H9 (cell line): ENCODE measurements around the gene HS6ST1. TPM values are rescaled to one million over a fixed set of nuclear protein-coding genes. Genes with fewer than 3 reads are reported as not detected.

Experiments used
- DNase-seq: peaks from one replicate; pipeline ENCODE4 v3.0.0-alpha.2; 2017
- H2AFZ ChIP-seq: one replicate; pipeline ENCODE4 v1.6.1; 2013; ENCODE audit warnings: mild to moderate bottlenecking, low read length, control low read depth, moderate library complexity
- H2AK5ac ChIP-seq: 2 replicates; pipeline ENCODE4 v1.6.1; 2013; ENCODE audit warnings: low read length, control low read depth, mixed read lengths; ENCODE audit not compliant: insufficient read length
- H2BK120ac ChIP-seq: one replicate; pipeline ENCODE4 v1.6.1; 2013; ENCODE audit warnings: low read depth, mild to moderate bottlenecking, low read length, control low read depth, inconsistent platforms; ENCODE audit not compliant: poor library complexity, severe bottlenecking
- H2BK12ac ChIP-seq: 2 replicates; pipeline ENCODE4 v1.6.1; 2013; ENCODE audit warnings: low read length, control low read depth, mixed read lengths, low read depth; ENCODE audit not compliant: insufficient read length
- H2BK15ac ChIP-seq: 2 replicates; pipeline ENCODE4 v1.6.1; 2013; ENCODE audit warnings: low read depth, low read length, control low read depth
- H2BK20ac ChIP-seq: one replicate; pipeline ENCODE4 v1.6.1; 2013; ENCODE audit warnings: low read depth, mild to moderate bottlenecking, low read length, control low read depth, inconsistent platforms; ENCODE audit not compliant: poor library complexity, severe bottlenecking
- H2BK5ac ChIP-seq: 2 replicates; pipeline ENCODE4 v1.6.1; 2013; ENCODE audit warnings: low read length, control low read depth, mixed read lengths; ENCODE audit not compliant: insufficient read length
- H3K14ac ChIP-seq: 2 replicates; pipeline ENCODE4 v1.6.1; 2013; ENCODE audit warnings: low read length, control low read depth; ENCODE audit not compliant: insufficient read depth
- H3K18ac ChIP-seq: 2 replicates; pipeline ENCODE4 v1.6.1; 2013; ENCODE audit warnings: low read depth, mild to moderate bottlenecking, mixed read lengths, low read length, control low read depth; ENCODE audit not compliant: insufficient read length
- H3K23ac ChIP-seq: 2 replicates; pipeline ENCODE4 v1.6.1; 2013; ENCODE audit warnings: low read length, control low read depth, mixed read lengths, low read depth; ENCODE audit not compliant: insufficient read length
- H3K23me2 ChIP-seq: 2 replicates; pipeline ENCODE4 v1.6.1; 2013; ENCODE audit warnings: low read depth, mild to moderate bottlenecking, mixed read lengths, low read length, control low read depth; ENCODE audit not compliant: insufficient read length, poor library complexity, severe bottlenecking
- H3K27ac ChIP-seq: 2 replicates; pipeline ENCODE4 v1.5.1; 2013; ENCODE audit warnings: low read length, control low read depth, mixed read lengths, low read depth; ENCODE audit not compliant: insufficient read length
- H3K27me3 ChIP-seq: 2 replicates; pipeline ENCODE4 v1.6.1; 2013; ENCODE audit warnings: low read length, control low read depth, inconsistent platforms; ENCODE audit not compliant: insufficient read depth
- H3K4ac ChIP-seq: 2 replicates; pipeline ENCODE4 v1.6.1; 2013; ENCODE audit warnings: low read depth, mild to moderate bottlenecking, control low read depth, inconsistent platforms, low read length, moderate library complexity
- H3K4me1 ChIP-seq: 2 replicates; pipeline ENCODE4 v1.6.1; 2013; ENCODE audit warnings: low read length, control low read depth, inconsistent platforms; ENCODE audit not compliant: insufficient read depth
- H3K4me2 ChIP-seq: 2 replicates; pipeline ENCODE4 v1.6.1; 2013; ENCODE audit warnings: low read length, control low read depth, mixed read lengths; ENCODE audit not compliant: insufficient read length, insufficient read depth
- H3K56ac ChIP-seq: 2 replicates; pipeline ENCODE4 v1.6.1; 2013; ENCODE audit warnings: low read depth, mild to moderate bottlenecking, mixed read lengths, low read length, control low read depth; ENCODE audit not compliant: insufficient read length
- H3K79me1 ChIP-seq: 2 replicates; pipeline ENCODE4 v1.6.1; 2013; ENCODE audit warnings: low read depth, mild to moderate bottlenecking, moderate library complexity, low read length, control low read depth, inconsistent platforms; ENCODE audit not compliant: insufficient read depth, poor library complexity, severe bottlenecking
- H3K79me2 ChIP-seq: 2 replicates; pipeline ENCODE4 v1.6.1; 2013; ENCODE audit warnings: low read length, control low read depth, inconsistent platforms; ENCODE audit not compliant: insufficient read depth
- H3K9ac ChIP-seq: 2 replicates; pipeline ENCODE4 v1.6.1; 2013; ENCODE audit warnings: low read length, control low read depth, mixed read lengths; ENCODE audit not compliant: insufficient read length; ENCODE audit errors: extremely low read depth
- H3K9me3 ChIP-seq: one replicate; pipeline ENCODE4 v1.6.1; 2013; ENCODE audit warnings: low read depth, low read length, inconsistent platforms; ENCODE audit not compliant: control insufficient read depth
- H3T11ph ChIP-seq: one replicate; pipeline ENCODE4 v1.6.1; 2013; ENCODE audit warnings: mild to moderate bottlenecking, low read length, control low read depth, inconsistent platforms
- H4K20me1 ChIP-seq: one replicate; pipeline ENCODE4 v1.6.1; 2013; ENCODE audit not compliant: control insufficient read depth, insufficient read length, insufficient read depth
- H4K5ac ChIP-seq: 2 replicates; pipeline ENCODE4 v1.6.1; 2013; ENCODE audit warnings: low read depth, mild to moderate bottlenecking, mixed read lengths, low read length, control low read depth; ENCODE audit not compliant: insufficient read length
- H4K8ac ChIP-seq: replicated peaks from 2 replicates; pipeline ENCODE4 v1.6.1; 2013; ENCODE audit warnings: low read length, control low read depth, mixed read lengths, low read depth; ENCODE audit not compliant: insufficient read length
- H4K91ac ChIP-seq: 2 replicates; pipeline ENCODE4 v1.6.1; 2013; ENCODE audit warnings: low read depth, mild to moderate bottlenecking, moderate library complexity, mixed read lengths, low read length, control low read depth; ENCODE audit not compliant: insufficient read length
- H3K27ac Mint-ChIP-seq, 3 experiments: 2 replicates in 2 of 3; 3 replicates in 1 of 3; pipeline ENCODE4 v1.8.0; 2020 to 2021; ENCODE audit warnings: mixed read lengths in 3 of 3, mild to moderate bottlenecking in 1 of 3, moderate library complexity in 1 of 3
- H3K27me3 Mint-ChIP-seq: 2 replicates; pipeline ENCODE4 v1.8.0; 2021; ENCODE audit warnings: low read depth, mild to moderate bottlenecking, moderate library complexity, mixed read lengths
- H3K36me3 Mint-ChIP-seq, 3 experiments: 2 replicates in 2 of 3; 3 replicates in 1 of 3; pipeline ENCODE4 v1.8.0; 2020 to 2021; ENCODE audit warnings: low read depth in 3 of 3, mixed read lengths in 3 of 3; ENCODE audit not compliant: insufficient read depth in 1 of 3
- H3K4me1 Mint-ChIP-seq, 2 experiments: 2 replicates each; pipeline ENCODE4 v1.8.0; 2020; ENCODE audit warnings: mixed read lengths in 2 of 2
- H3K4me3 Mint-ChIP-seq, 2 experiments: 2 replicates in 1 of 2; 3 replicates in 1 of 2; pipeline ENCODE4 v1.8.0; 2020 to 2021; ENCODE audit warnings: mild to moderate bottlenecking in 2 of 2, mixed read lengths in 2 of 2, moderate library complexity in 1 of 2
- H3K9me3 Mint-ChIP-seq, 2 experiments: 2 replicates in 1 of 2; 3 replicates in 1 of 2; pipeline ENCODE4 v1.8.0; 2020; ENCODE audit warnings: mild to moderate bottlenecking in 2 of 2, mixed read lengths in 2 of 2, moderate library complexity in 1 of 2
- CTCF ChIP-seq: fragments of 200-600 bp; sonication (generic); conservative IDR thresholded peaks from 3 replicates; pipeline ENCODE4 v1.8.0; 2021; ENCODE audit warnings: antibody characterized with exemption, mild to moderate bottlenecking
- WGBS: extraction: QIAGEN DNeasy Blood & Tissue Kit; methylation state at CpG from one replicate; pipeline ENCODE4 v1.1.7; 2013; ENCODE audit warnings: missing lambda C conversion rate, low lambda C conversion rate, mixed read lengths; ENCODE audit not compliant: insufficient read length; ENCODE audit errors: extremely low coverage; 5-methylcytosine and 5-hydroxymethylcytosine counted together
- total RNA-seq: library from RNA; stranded (reverse); gene quantifications from 2 replicates; pipeline ENCODE4 v1.2.1, GENCODE V29; 2021

Gene HS6ST1
- total RNA-seq, 1 experiment from 2014 or later = 60.2 TPM

DNA sequence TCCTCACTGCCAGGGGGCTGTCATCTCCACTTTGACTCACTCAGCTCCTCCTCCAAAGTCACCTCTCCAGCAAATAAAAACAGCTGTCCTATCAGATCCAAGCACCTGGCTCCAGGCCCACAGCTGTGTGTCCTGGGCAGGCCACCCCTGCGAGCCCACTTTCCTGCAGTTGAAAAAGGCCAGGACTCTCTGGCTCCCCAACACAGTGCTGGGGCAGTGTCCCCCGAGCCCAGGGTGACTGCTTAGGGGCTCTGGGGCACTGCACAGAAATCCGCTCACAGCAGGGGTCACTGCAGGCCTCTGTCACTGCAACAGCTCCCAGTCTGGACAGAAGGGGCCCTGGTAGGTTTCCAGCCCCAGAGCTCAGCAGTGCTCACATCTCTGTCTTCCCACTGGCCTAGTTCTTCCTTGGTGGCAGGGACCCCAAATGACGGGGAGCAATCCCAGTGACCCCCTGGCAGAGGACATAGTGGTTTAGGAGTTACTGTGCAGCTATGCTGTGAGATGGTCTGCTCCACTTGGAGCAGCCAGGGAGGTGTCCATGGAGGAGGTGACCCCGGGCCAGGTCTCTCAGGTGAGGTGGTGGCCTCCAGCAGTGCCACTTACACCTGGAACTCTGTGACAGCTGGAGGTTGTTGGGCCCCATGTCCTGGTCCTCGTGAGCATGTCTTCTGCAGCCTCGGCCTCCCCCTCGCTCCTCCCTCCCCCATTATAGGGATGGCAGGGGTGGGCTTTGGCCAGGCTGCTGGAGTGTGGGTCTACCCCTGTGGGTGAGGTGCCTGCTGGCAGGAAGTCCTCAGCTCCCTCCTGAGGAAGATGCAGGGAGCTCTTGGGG lies 35.5 kb downstream of the HS6ST1 start:
- H2AK5ac ChIP-seq = no peak overlapping the region
- H4K20me1 ChIP-seq = no peaks in the 10 kb centered on the region
- no CpG with 5 or more reads among the region's 8 CpGs for WGBS
- no peak overlapping the region for H3K4ac ChIP-seq
- no peak for TF ChIP-seq CTCF
- no peaks in the 10 kb centered on the region for H3K4me1 ChIP-seq
- no peak overlapping the region for H3K27ac ChIP-seq
- peaks cover 12% of the 10 kb centered on the region for H3K79me1 ChIP-seq
- H4K8ac ChIP-seq = no peak overlapping the region
- no peak overlapping the region for H3K4me3 Mint-ChIP-seq
- H3K4me2 ChIP-seq = no peak overlapping the region
- H3K23ac ChIP-seq = no peak overlapping the region
- no peak overlapping the region for H2BK120ac ChIP-seq
- no peak overlapping the region for H2AFZ ChIP-seq
- no peak overlapping the region for H2BK5ac ChIP-seq
- no peak for DNase-seq
- no peaks in the 10 kb centered on the region for H3K9me3 Mint-ChIP-seq
- H3K27ac Mint-ChIP-seq = peak overlapping the region in 2 of 3 experiments; percentile 59 to 82; a peak in 3 of 7 replicates
- no peak overlapping the region for H3K18ac ChIP-seq
- no peak overlapping the region for H2BK15ac ChIP-seq
- H3K79me2 ChIP-seq = peaks cover 8% of the 10 kb centered on the region; the same call in 1 of the 2 replicates
- no peak overlapping the region for H2BK12ac ChIP-seq
- no peak overlapping the region for H4K91ac ChIP-seq
- no peak overlapping the region; the same call in 1 of the 2 replicates for H3K14ac ChIP-seq
- H2BK20ac ChIP-seq = no peak overlapping the region
- peaks cover 4 to 12% (median 6%) of the 10 kb centered on the region in 3 experiments; a peak in 4 of 7 replicates for H3K36me3 Mint-ChIP-seq
- no peaks in the 10 kb centered on the region for H3K9me3 ChIP-seq
- H3K27me3 ChIP-seq = no peaks in the 10 kb centered on the region
- no peak overlapping the region for H3K9ac ChIP-seq
- H3T11ph ChIP-seq = no peak overlapping the region
- no peaks in the 10 kb centered on the region for H3K23me2 ChIP-seq
- H3K4me1 Mint-ChIP-seq = peaks cover 10 to 24% of the 10 kb centered on the region in 2 experiments
- H3K27me3 Mint-ChIP-seq = no peaks in the 10 kb centered on the region
- no peak overlapping the region for H3K56ac ChIP-seq
- no peak overlapping the region for H4K5ac ChIP-seq
